Caco-2 (cell line): ENCODE measurements around the gene BMP7. TPM values are rescaled to one million over a fixed set of nuclear protein-coding genes. Genes with fewer than 3 reads are reported as not detected.

Experiments used
- BruUV-seq: library from RNA; stranded (reverse); fragments of 400-500 nt; replicated peaks from 2 replicates; lab custom pipeline; 2021; lab: Mats Ljungman, UMichigan
- CTCF ChIA-PET: fragments of 300-600 bp; sonication (Branson Sonifier 250); formaldehyde crosslinking; loops from one replicate; lab custom pipeline; 2022; ENCODE audit warnings: antibody characterized with exemption; lab: Charles Lee
- POLR2A ChIA-PET: fragments of 300-600 bp; sonication (Branson Sonifier 250); formaldehyde crosslinking; loops from one replicate; lab custom pipeline; 2022; ENCODE audit warnings: antibody characterized with exemption; lab: Charles Lee
- DNase-seq, 2 experiments: peaks; one replicate each; pipeline versions ENCODE4 v3.0.0 to v3.0.0-alpha.2; 2020 to 2022
- H3K27me3 ChIP-seq: replicated peaks from 2 replicates; pipeline ENCODE4 v1.6.0; 2011; ENCODE audit warnings: low read length; ENCODE audit not compliant: control insufficient read depth, insufficient read depth
- H3K36me3 ChIP-seq: 2 replicates; pipeline ENCODE4 v1.5.1; 2011; ENCODE audit warnings: low read length; ENCODE audit not compliant: control insufficient read depth, insufficient read depth
- H3K4me1 ChIP-seq: fragments of 250-450 bp; sonication (Bioruptor Pico); 2 replicates; pipeline ENCODE4 v1.5.1; 2020; ENCODE audit warnings: mild to moderate bottlenecking
- H3K4me3 ChIP-seq: 2 replicates; pipeline ENCODE4 v1.5.1; 2011; ENCODE audit warnings: low read depth, mild to moderate bottlenecking, control low read depth, low read length
- H3K9me3 ChIP-seq: fragments of 250-450 bp; sonication (Bioruptor Pico); 2 replicates; pipeline ENCODE4 v1.5.1; 2020; ENCODE audit warnings: mild to moderate bottlenecking, moderate library complexity
- H3K27ac Mint-ChIP-seq: one replicate; pipeline ENCODE4 v1.8.0; 2022; ENCODE audit warnings: mixed read lengths; ENCODE audit not compliant: unreplicated experiment
- H3K27me3 Mint-ChIP-seq: one replicate; pipeline ENCODE4 v1.8.0; 2022; ENCODE audit warnings: mixed read lengths; ENCODE audit not compliant: insufficient read depth, unreplicated experiment
- H3K36me3 Mint-ChIP-seq: one replicate; pipeline ENCODE4 v1.8.0; 2022; ENCODE audit warnings: mild to moderate bottlenecking, mixed read lengths; ENCODE audit not compliant: insufficient read depth, unreplicated experiment
- H3K4me1 Mint-ChIP-seq: one replicate; pipeline ENCODE4 v1.8.0; 2022; ENCODE audit warnings: low read depth, mixed read lengths; ENCODE audit not compliant: unreplicated experiment
- H3K4me3 Mint-ChIP-seq: one replicate; pipeline ENCODE4 v1.8.0; 2022; ENCODE audit warnings: mild to moderate bottlenecking, moderate library complexity, mixed read lengths; ENCODE audit not compliant: unreplicated experiment
- H3K9me3 Mint-ChIP-seq: one replicate; pipeline ENCODE4 v1.8.0; 2022; ENCODE audit warnings: mixed read lengths; ENCODE audit not compliant: unreplicated experiment
- CTCF ChIP-seq, 2 experiments: fragments of 200-600 bp in 1 of 2; IDR thresholded peaks; 1 replicate in 1 of 2; 2 replicates in 1 of 2; pipeline versions ENCODE4 v1.5.1 to v1.8.0; 2011 to 2022; ENCODE audit warnings: antibody characterized with exemption in 1 of 2, control low read depth in 1 of 2, inconsistent platforms in 1 of 2, low read depth in 1 of 2, low read length in 1 of 2, mild to moderate bottlenecking in 1 of 2, moderate library complexity in 1 of 2; ENCODE audit not compliant: insufficient read depth in 1 of 2, severe bottlenecking in 1 of 2, unreplicated experiment in 1 of 2
- intact Hi-C: fragments of 100-400 bp; cut with micrococcal nuclease; formaldehyde crosslinking; loops from one replicate; pipeline ENCODE4 v1.10.0; 2022; ENCODE audit not compliant: unreplicated experiment
- total RNA-seq: library from RNA; stranded (reverse); gene quantifications from 2 replicates; pipeline ENCODE4 v1.2.3, GENCODE V29; 2022

The BMP7 gene
- total RNA-seq, 1 experiment from 2014 or later = 317 TPM

GRCh38 chr20:57275813-57276212, 9.4 kb upstream of the BMP7 start:
- Mint-ChIP-seq H3K27me3 (no peaks in the 10 kb centered on the region), H3K9me3 (no peaks in the 10 kb centered on the region), H3K36me3 (peaks cover 4% of the 10 kb centered on the region), H3K27ac (peak overlapping the region; percentile 48), H3K4me3 (no peak overlapping the region), H3K4me1 (peaks cover 57% of the 10 kb centered on the region)
- Histone ChIP-seq H3K9me3 (no peaks in the 10 kb centered on the region), H3K4me3 (no peak overlapping the region), H3K27me3 (no peaks in the 10 kb centered on the region), H3K36me3 (no peaks in the 10 kb centered on the region; the same call in 1 of the 2 replicates), H3K4me1 (peaks cover 32% of the 10 kb centered on the region)
- no TSS peak for BruUV-seq
- ChIA-PET CTCF (interaction anchor here (1.4 to 1.7 kb wide), 2 partner anchors 12 to 13 kb away, joined by 6 to 9 read pairs; no protein-coding TSS in a partner anchor), POLR2A (no interaction called here)
- no peak for TF ChIP-seq CTCF (IDR thresholded peaks at IDR 0.05; ENCODE audit: insufficient read depth in 1 of 2, low read depth in 1 of 2, low read length in 1 of 2, severe bottlenecking in 1 of 2, unreplicated experiment in 1 of 2)
- intact Hi-C loops = no loop called here
- DNase-seq = no peak

- CTCF ChIA-PET = interaction anchor here (1.7 kb wide), 1 partner anchor 12 kb away, joined by 6 read pairs; no protein-coding TSS in a partner anchor
- POLR2A ChIA-PET = interaction anchor here (0.6 kb wide), 1 partner anchor 10 kb away, joined by 4 read pairs; no protein-coding TSS in a partner anchor
These were observed 8.9 kb upstream of the BMP7 start for GRCh38 chr20:57275334-57275733.

GRCh38 chr20:57274846-57275245, 8.4 kb upstream of the BMP7 start:
- CTCF ChIA-PET = interaction anchor here (0.7 kb wide), 1 partner anchor 55 kb away, joined by 3 read pairs; the partner anchor contains the start of gene SPO11
- BruUV-seq = no TSS peak
- peaks cover 41% of the 10 kb centered on the region for H3K4me1 ChIP-seq
- H3K36me3 Mint-ChIP-seq = peaks cover 4% of the 10 kb centered on the region
- no peak for DNase-seq
- H3K9me3 Mint-ChIP-seq = no peaks in the 10 kb centered on the region
- no peaks in the 10 kb centered on the region for H3K27me3 ChIP-seq
- peaks cover 67% of the 10 kb centered on the region for H3K4me1 Mint-ChIP-seq
- H3K9me3 ChIP-seq = no peaks in the 10 kb centered on the region
- no peaks in the 10 kb centered on the region for H3K27me3 Mint-ChIP-seq
- H3K36me3 ChIP-seq = no peaks in the 10 kb centered on the region; the same call in 1 of the 2 replicates
- intact Hi-C loops = no loop called here
- H3K4me3 Mint-ChIP-seq = no peak overlapping the region
- POLR2A ChIA-PET = interaction anchor here (0.6 kb wide), 1 partner anchor 10 kb away, joined by 4 read pairs; no protein-coding TSS in a partner anchor
- H3K27ac Mint-ChIP-seq = peak overlapping the region; percentile 78
- no peak overlapping the region for H3K4me3 ChIP-seq
- TF ChIP-seq CTCF (IDR thresholded peaks at IDR 0.05; ENCODE audit: insufficient read depth in 1 of 2, low read depth in 1 of 2, low read length in 1 of 2, severe bottlenecking in 1 of 2, unreplicated experiment in 1 of 2) = no peak

More at GRCh38 chr20:57275334-57275733, 8.9 kb upstream of the BMP7 start:
- peaks cover 4% of the 10 kb centered on the region for H3K36me3 Mint-ChIP-seq
- intact Hi-C loops = no loop called here
- Histone ChIP-seq H3K27me3 (no peaks in the 10 kb centered on the region), H3K4me1 (peaks cover 36% of the 10 kb centered on the region), H3K4me3 (no peak overlapping the region), H3K36me3 (no peaks in the 10 kb centered on the region; the same call in 1 of the 2 replicates), H3K9me3 (no peaks in the 10 kb centered on the region)
- peaks cover 62% of the 10 kb centered on the region for H3K4me1 Mint-ChIP-seq
- DNase-seq = no peak
- H3K4me3 Mint-ChIP-seq = no peak overlapping the region
- no peaks in the 10 kb centered on the region for H3K27me3 Mint-ChIP-seq
- H3K27ac Mint-ChIP-seq = peak overlapping the region; percentile 48
- no peaks in the 10 kb centered on the region for H3K9me3 Mint-ChIP-seq
- TF ChIP-seq CTCF (IDR thresholded peaks at IDR 0.05; ENCODE audit: insufficient read depth in 1 of 2, low read depth in 1 of 2, low read length in 1 of 2, severe bottlenecking in 1 of 2, unreplicated experiment in 1 of 2) = no peak
- no TSS peak for BruUV-seq
